AG09319 (cell line): Measurements from ENCODE around the gene ANKHD1.

Experiments
- DNase-seq: peaks from one replicate; pipeline ENCODE4 v3.0.0-alpha.2; 2010; ENCODE audit warnings: low read depth; ENCODE audit errors: extremely low read depth
- CTCF ChIP-seq: IDR thresholded peaks from 2 replicates; pipeline ENCODE4 v1.5.1; 2011; ENCODE audit warnings: low read depth, mild to moderate bottlenecking, inconsistent platforms, low read length, moderate library complexity

Gene ANKHD1

GRCh38 chr5:140401362-140402257 is at the start of gene ANKHD1:
Gene ANKHD1, plus strand, starts transcription at chr5:140401833. Its CDS starts 135 bp downstream, at chr5:140401968.
- no peak; the same call in 1 of the 2 replicates for TF ChIP-seq CTCF
- DNase-seq = peak; percentile 100

- TF ChIP-seq CTCF = no peak
- DNase-seq = no peak
Measured at GRCh38 chr5:140355546-140355945, 46.1 kb upstream of the ANKHD1 start.

GRCh38 chr5:140356853-140357725 is 44.5 kb upstream of the ANKHD1 start:
- no peak for DNase-seq
- TF ChIP-seq CTCF = no peak

GRCh38 chr5:140357726-140358093 is 43.9 kb upstream of the ANKHD1 start:
- TF ChIP-seq CTCF = peak; percentile 95

GRCh38 chr5:140358738-140359310 is 42.8 kb upstream of the ANKHD1 start:
- DNase-seq = no peak
- TF ChIP-seq CTCF = peak; percentile 54

More at GRCh38 chr5:140357726-140358093, 43.9 kb upstream of the ANKHD1 start:
- peak; percentile 61 for DNase-seq

- no peak for DNase-seq
Measured at GRCh38 chr5:140360101-140360500, 41.5 kb upstream of the ANKHD1 start, which contains the start of gene SLC4A9. Gene SLC4A9, plus strand, starts transcription at chr5:140360194. Its CDS starts 43 bp downstream, at chr5:140360237.

More at GRCh38 chr5:140360101-140360500, 41.5 kb upstream of the ANKHD1 start, which contains the start of gene SLC4A9:
- TF ChIP-seq CTCF = no peak
